ENCODE measurements around the gene PTPN2.
"Not testable (repeated sequence)": the region's sequence is repeated elsewhere in the genome, so short reads cannot be mapped to it uniquely, and the experiment has no call there.

DNA sequence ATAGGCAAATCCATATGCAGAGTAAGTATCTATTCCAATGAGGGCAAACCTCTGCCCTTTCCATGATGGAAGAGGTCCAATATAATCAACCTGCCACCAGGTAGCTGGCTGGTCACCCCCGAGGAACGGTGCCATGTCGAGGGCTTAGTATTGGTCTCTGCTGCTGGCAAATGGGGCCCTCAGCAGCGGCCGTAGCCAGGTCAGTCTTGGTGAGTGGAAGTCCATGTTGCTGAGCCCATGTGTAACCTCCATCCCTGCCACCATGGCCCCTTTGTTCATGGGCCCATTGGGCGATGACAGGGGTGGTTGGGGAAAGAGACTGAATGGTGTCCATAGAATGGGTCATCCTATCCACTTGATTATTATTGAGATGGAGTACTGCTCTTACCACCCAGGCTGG lies 128.4 kb downstream of the PTPN2 start:
- TF ChIP-seq, protein P1, sequence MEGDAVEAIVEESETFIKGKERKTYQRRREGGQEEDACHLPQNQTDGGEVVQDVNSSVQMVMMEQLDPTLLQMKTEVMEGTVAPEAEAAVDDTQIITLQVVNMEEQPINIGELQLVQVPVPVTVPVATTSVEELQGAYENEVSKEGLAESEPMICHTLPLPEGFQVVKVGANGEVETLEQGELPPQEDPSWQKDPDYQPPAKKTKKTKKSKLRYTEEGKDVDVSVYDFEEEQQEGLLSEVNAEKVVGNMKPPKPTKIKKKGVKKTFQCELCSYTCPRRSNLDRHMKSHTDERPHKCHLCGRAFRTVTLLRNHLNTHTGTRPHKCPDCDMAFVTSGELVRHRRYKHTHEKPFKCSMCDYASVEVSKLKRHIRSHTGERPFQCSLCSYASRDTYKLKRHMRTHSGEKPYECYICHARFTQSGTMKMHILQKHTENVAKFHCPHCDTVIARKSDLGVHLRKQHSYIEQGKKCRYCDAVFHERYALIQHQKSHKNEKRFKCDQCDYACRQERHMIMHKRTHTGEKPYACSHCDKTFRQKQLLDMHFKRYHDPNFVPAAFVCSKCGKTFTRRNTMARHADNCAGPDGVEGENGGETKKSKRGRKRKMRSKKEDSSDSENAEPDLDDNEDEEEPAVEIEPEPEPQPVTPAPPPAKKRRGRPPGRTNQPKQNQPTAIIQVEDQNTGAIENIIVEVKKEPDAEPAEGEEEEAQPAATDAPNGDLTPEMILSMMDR (conservative IDR thresholded peaks at IDR 0.05; ENCODE audit: low read depth, low read length): not testable (repeated sequence)
- TF ChIP-seq EZH2 (IDR thresholded peaks at IDR 0.05; ENCODE audit: low read length, unreplicated experiment): not testable (repeated sequence)
